A204.1 (cell line): Measurements from ENCODE around the gene NIN.
A peak's percentile ranks its signal among the peaks of the same experiment; 100 is the strongest.

ENCODE experiments used
- FAIRE-seq: peaks from 2 replicates; lab custom pipeline; 2012; peaks lifted over from hg19 to GRCh38; lab: Jason Lieb, UNC

The NIN gene

GRCh38 chr14:50759800-50760543 is 71.0 kb downstream of the NIN start:
- no peak for FAIRE-seq

DNA sequence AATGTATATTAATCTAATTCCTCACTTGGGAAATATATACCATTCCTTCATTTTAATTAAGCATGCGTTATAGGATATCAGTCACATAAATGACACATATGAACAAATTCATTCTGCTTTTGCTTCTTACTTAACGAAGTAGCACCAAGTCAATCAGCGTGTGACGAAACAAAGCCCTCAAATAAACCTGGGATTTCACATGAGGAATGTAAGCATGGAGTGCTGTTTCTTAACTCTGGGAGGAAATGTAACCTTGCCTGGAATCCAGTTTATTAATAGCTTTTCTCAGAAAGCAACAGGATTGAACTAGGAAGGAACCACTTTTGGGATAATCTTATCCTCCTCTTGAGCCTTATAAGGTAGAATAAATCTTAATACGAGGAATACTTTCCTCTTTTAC is 72.0 kb downstream of the NIN start:
- FAIRE-seq, result no peak

DNA sequence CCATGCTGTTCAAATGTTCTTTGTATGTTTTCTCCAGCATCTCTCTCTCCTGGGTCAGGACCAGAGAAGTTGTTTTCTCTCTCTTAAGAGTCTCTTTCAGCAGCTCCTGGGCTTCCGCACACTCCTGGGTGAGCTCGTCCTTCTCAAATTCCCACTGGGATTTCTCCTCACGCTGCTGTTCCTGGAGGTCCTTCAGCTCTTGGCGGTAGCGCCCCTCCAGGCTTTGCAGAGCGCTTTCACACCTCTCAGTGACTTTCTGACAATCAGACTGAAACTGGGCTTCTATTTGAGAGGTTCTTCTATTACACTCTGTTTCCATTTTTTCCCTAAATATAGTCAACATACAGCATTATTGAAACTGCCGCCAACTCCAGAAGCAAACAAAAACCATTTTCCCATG is 72.7 kb downstream of the NIN start:
- FAIRE-seq, result no peak

GRCh38 chr14:50757702-50758101 is 73.3 kb downstream of the NIN start:
- no peak for FAIRE-seq

GRCh38 chr14:50756300-50756699 is 74.7 kb downstream of the NIN start:
- FAIRE-seq, result no peak

DNA sequence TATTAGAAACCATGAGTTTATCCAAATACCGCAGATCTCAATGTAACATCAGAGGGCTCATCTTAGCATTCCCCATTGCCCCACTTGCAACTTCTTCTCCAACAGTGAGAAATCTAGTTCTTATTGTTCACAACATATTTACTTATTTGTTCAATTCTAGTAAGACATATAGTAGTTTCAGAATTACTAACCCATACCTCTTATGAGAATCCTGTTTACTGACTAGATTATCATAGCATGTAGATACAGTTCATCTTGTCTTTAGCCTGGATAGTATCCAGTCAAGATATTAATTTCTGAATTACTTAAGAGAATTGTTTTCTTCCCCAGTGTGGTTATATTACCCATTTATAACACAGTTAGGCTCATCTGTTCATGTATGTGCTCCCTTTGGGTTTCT is 80.6 kb downstream of the NIN start:
- FAIRE-seq, result no peak

GRCh38 chr14:50745401-50746058 is 85.4 kb downstream of the NIN start:
- no peak for FAIRE-seq

DNA sequence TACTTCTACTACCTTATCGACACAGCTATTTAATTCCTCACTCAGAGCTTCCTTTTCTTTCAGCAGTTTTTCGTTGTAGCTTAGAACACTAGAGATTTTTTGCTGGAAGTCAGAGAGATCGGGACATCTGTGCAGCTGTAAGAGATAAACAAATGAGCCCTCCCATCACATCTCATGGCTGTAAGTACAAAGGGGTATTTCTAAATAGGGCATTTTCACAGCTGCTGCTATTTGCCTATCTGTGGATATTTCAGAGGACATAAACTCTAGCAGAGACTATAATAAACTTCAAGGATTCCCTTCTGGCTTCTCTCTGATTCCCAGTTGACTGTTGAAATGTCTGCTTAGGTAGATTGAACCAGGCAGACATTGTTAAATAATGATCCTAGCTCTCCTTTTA is 86.7 kb downstream of the NIN start:
- no peak for FAIRE-seq

DNA sequence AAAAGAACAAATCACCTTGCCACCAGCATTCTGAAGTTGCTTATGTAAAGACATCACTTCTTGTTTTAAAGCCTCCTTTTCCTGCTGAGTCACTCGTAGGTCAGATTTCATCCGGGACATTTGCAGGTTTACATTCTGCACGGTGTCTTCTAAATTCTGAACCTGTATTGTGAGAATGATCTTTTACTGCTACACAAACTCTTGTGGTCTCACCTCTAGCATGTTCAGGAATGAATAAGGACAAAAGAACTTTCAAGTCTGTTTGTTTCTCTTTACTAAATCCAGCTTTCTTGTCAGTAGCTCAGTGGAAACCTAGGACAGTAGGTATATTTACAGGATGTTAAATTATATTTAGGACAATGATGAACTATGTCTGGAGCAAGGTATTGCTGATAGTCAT is 89.4 kb downstream of the NIN start:
- FAIRE-seq, result no peak

DNA sequence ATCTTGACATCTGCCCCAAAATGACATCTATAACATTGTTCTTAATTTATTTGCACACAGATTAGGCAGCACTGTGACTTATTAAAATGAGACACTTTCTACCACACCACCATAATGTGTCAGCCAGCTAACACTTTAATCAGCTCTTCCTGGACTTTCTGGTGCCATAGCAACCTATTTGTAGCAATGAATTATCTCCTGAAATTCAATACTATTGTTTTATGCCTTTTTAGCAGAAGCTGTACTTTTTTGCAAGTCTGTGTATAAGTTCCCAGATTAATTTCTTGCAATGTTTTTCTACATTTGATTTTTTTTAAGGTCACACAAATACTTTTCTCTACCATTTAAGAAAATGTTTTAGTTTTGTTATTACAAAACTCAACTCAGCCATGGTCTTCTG is 90.1 kb downstream of the NIN start:
- FAIRE-seq, result no peak

DNA sequence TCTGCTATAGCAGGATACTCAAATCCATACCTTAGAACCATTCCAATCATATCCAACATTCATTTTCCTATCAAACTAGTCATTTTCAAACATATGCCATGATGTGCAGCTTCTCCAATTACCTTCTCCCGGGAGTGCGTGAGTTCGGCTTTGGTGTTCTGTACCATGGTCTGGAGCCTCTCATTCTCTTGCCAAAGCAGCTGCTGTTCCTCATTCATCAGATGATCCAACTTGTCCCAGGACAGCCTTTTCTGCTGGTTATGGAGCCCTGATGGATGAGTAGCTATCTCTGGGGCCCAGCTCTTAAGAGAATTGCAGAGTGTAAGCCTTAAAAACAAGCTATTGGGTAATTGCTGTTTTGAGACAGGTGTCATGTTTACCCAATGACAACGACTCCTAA is 91.8 kb downstream of the NIN start:
- FAIRE-seq, result no peak

DNA sequence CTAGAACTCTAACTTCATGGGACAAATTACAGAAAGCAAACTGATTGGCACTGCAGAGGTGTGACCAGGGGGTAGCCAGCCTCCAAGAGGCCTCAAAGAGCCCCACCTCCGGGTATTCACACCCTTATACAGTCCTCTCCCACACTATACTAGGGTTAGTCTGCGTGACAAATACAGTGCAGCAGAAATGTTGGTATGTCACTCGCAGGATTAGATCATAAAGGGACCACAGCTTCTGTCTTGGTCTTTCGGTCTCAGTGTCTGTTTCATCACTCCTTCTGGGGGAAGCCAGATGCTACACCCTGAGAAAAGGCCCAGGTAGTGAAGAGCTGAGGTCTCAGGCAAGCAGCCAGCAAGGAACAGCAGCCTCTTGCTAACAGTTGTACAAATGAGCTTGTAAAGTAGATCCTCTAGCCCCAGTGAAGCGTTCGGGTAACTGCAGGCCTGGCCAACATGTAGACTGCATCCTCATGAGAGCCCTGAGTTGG is 94.0 kb downstream of the NIN start:
- no peak for FAIRE-seq

DNA sequence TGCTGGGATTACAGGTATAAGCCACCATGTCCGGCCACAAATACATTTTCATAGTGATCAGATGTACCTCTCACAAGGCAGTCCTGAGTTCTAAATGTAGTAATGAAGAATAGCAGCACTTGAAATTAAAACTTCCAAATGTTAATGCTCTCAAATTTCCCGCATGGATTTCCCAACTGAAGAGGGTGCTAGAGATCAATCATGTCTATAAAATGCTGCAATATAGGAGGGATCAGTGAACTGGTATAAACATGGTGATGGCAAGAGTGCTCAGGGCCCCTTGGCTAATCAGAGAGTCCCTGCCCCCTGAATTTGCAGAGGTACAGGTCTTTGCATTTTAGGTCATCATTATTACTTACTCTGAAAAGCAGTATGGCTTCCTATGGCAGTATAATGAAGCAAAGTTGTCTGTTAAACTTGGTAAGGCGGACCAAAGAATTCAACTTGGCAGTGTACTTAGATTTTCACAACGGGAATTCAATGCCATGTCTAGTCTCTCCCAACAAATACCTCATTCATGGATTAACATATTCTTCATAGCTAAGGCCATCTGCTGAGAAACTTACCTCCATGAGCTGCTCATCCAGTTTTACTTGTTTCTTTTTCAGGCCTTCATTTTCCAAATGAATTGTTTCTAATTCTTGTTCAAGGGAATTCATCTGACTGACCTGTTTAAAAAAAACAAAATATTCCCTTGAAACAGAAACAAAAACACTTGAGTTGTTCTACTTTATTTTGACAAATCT is 95.8 kb downstream of the NIN start:
- no peak for FAIRE-seq

GRCh38 chr14:50733494-50733893 is 97.5 kb downstream of the NIN start:
- FAIRE-seq, result no peak

- FAIRE-seq, result no peak
These were observed 102.1 kb downstream of the NIN start for GRCh38 chr14:50728836-50729235.

- no peak for FAIRE-seq
These were observed 104.4 kb downstream of the NIN start for GRCh38 chr14:50726372-50727107.

DNA sequence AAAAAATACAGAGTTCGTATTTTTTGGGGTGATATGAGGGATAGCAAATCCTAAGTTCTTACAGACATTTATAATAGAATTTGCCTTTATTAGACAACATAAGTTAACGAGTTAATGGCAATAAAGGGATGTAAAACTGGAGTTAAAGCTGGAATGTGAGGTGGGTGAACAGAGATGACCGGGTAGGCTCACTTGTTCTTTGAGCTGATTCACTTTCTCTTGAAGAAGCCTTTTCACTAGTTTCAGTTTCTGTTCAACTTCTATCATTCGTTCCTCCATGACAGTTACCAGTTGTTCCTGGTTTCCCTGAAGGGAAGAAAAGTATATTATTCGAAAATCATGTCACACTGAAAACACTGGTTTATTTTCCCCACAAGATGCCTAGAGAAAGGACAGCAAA is 105.2 kb downstream of the NIN start:
- FAIRE-seq, result no peak

- FAIRE-seq, result no peak
These were observed 110.8 kb downstream of the NIN start for GRCh38 chr14:50719911-50720759.

DNA sequence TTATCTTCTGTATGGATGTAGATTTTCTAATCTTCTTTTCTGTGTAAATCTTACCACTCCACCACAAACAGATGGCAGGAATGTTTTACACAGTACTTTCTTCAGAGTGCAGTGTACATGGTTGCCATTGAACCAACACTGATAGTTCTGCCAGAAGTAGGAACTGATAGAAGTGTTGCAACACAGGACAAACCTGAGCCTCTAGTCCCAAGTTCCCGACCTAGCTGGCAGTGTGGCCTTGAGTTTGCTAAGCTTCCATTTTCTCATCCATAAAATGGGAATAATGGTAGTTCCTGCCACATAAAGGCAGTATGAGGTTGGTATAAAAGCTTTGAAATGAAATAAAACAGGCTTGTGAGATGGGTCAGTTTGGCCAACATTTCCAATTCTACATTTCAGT is 112.0 kb downstream of the NIN start:
- FAIRE-seq, result no peak

- FAIRE-seq, result no peak
These were observed 113.2 kb downstream of the NIN start for GRCh38 chr14:50717811-50718210.

- FAIRE-seq, result peak; percentile 93
These were observed 116.4 kb downstream of the NIN start for GRCh38 chr14:50714450-50715073.
